GM15510 (cell line): ENCODE measurements around the gene NCK2.

Source experiments
- POLR2A ChIP-seq: IDR thresholded peaks from 3 replicates; pipeline ENCODE4 v1.6.1; 2011; ENCODE audit warnings: borderline replicate concordance; ENCODE audit not compliant: insufficient read length; ENCODE audit errors: extremely low read depth

NCK2 gene

DNA sequence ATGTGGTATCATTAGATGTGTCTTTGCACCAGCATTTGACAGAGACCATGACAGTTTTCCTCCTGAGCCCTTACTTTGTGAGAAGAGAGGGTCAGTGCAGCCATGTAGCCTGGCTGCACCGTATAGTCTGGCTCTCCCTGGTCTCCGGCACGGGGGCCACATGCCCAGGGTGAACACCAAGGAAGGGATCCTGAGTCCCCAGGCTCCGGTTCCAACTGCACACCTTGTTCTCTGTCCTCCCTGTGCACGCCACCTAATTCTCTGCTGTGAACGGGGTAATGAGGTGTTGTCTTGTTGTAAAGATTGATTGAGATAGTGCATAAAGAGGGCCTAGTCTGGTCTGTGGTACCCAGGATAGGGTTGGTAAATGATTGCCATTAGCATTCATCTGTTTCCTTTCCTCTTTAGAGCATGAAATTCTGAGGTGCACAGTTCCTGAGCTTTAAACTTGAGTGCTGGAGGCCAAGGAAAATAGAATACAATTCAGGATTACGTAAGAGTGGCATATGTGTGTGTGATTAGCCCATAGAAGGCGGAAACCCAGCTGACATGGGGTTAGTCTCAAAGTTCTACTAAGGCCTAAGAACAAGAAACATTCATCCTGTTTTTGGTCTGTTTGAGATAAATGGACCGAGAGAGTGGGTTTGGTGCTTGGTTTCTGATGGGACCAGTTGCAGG lies 55.5 kb downstream of the NCK2 start:
- no peak for TF ChIP-seq POLR2A

DNA sequence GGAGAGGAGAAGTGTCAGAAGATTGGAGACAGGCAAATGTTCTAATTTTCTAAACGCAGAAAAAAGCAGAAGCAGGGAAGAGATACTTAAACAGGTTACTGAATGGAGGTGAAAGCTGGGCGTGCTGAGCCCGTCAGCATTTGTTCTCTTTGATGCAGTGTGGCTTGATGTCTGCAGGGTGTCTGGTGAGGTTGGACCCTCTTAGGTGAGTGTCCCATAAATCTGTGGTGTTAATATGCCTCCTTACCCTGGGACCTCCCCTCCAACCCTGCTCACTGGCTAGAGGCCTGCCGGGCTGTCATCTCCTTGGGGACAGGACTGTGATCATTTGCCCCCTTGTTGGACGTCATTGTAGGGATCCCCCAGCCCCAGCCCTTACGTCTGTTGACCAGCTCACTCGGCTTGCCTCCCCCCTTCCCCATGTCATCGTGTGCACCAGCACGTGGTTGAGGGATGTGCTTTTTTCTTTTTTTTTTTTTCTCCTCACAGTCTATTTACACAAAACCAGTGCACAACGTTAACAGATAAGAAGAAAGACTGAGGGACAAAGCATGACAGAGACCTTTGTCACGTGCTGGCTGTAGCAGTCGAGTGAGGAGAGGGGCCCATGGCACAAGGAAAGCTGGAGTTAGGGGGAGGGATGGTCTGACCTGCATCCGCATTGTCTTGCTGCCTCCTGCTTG lies 56.4 kb downstream of the NCK2 start:
- TF ChIP-seq POLR2A = no peak

DNA sequence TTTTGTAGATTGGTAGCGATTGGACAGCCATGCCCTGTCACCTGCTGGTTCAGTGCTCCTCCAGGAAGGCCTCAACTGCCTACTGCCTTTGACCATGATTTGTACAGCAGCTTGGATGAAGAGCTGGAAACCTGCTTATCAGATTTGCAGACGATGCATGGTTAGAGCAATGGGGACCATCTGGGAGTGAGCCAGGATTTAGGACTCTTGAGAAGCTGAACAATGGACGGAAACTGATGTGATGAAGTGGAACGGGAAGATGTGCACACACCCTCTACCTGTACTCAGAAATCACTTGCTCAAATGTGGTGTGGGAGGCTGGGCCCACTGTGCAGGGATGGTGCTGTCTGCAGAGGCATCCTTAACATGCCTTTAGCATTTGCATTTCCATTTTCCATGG lies 57.2 kb downstream of the NCK2 start:
- no peak for TF ChIP-seq POLR2A

DNA sequence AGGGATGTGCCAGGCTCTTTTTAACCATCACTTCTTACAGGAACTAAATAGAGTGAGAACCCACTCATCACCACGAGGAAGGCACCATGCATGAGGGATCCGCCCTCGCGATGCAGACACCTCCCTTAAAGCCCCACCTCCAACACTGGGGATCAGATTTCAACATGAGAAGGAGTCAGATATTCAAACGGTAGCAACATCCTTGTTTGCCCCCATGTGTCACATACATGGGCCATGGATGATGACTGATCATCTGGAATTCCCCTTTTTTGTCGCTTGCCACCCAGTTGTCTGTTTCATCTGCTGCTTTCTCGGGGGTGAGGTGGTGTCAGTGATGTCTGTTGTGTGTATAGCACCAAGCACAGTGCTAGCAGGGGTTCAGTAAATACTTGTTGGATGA lies 57.9 kb downstream of the NCK2 start:
- peak; percentile 17 for TF ChIP-seq POLR2A

DNA sequence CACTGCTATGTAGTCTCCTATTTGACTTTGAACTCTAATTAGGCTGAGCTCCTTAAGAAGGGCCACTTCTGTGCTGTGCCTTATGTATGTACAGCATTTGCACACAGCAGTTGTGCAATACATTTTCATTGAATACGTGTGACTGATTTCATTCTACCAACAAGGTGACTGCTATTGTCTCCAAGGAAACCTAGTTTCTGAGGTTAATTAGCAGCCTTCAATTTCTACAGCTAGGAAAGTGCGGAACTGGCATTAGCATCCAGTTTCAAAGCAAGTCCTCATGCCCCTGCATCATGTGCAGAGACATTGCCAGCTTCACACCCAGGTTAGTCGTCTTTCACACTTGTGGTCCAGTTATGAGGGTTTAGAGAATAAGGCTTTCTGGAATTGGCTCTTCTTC lies 58.6 kb downstream of the NCK2 start:
- TF ChIP-seq POLR2A = no peak

DNA sequence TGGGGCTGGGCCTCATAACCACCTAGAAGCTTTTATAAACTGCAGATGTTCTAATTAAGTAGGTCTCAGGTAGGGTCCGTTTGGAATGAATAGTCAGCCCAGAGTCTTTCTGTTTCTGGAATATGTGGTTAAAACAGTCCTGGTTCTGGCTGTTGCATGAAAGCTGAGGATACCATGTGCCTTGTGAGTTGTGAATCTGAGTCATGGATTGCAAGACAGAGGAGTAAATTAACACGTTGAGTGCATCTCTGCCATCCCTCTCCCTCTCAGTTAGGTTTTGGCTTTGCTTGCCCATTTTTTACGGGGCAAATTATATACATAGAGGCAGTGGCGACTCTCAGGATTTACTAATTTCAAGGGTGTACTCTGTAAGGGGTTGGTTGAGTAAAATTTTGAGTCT lies 59.1 kb downstream of the NCK2 start:
- no peak for TF ChIP-seq POLR2A

DNA sequence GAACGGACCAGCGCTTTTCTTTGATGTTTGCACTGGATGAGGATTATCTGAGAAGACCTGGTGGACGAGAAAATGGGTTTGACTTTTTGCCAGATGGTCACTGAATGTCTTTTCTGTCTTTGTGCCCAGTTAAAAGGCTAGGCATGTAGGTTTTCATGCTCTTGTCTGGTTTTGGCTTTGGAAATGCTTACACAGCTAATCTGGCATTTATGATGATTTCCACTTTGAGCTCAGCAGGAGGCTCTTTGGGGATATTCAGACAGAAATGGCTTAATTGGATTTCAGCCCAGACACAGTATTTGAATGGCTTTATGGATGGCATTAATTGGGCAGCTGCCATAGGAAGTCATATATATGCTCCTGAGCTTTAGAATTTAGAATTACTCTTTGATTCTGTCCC lies 59.6 kb downstream of the NCK2 start:
- TF ChIP-seq POLR2A = no peak

DNA sequence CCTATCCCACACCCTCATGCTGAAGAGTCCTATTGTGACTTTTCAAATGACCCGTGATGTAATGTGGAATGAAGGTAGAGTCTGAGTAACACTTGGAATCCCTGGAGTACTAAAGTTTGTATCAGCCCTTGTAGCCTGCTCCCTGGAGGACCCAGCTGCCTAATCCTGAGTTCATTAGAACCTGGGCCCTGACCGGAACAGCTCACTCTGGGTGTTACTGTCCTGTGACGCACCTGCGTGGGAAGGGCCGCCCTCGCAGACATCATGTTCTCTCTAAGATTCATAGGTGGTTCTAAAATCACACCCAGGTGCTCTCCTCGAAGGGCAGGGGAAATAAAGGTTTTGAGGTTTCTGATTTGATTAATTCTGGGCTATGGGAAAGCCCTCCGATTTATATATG lies 62.3 kb downstream of the NCK2 start:
- TF ChIP-seq POLR2A = no peak

DNA sequence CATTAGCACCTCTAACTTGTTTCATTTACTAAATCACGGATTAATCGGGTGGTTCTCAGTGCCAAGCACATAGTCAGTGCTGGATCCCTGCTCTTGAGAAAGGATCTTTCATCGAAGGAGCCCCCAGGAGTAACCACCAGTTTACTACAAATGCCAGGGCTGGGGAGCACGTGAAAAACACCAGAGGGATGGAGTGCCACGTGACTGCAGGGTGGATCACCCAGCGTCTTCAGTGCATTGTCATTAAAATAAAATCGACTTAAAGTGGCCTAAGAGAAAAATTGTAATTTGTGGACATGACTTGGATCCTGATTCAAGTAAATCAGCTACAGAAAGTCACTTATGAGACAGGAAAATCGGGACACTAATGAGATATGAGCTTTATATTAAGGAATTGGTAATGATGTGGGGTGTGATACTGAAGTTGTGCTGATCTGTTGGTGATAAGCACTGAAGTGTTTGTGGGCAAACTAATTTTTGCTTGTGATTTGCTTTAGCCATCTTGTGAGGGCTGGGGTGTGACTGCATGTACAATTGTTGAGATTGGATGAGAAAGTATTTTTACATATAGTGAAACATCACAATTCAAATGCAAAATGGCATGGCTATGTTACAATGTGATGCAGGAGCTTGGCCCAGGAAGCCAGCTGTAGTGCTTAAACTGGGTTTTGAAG lies 63.8 kb downstream of the NCK2 start:
- no peak for TF ChIP-seq POLR2A

DNA sequence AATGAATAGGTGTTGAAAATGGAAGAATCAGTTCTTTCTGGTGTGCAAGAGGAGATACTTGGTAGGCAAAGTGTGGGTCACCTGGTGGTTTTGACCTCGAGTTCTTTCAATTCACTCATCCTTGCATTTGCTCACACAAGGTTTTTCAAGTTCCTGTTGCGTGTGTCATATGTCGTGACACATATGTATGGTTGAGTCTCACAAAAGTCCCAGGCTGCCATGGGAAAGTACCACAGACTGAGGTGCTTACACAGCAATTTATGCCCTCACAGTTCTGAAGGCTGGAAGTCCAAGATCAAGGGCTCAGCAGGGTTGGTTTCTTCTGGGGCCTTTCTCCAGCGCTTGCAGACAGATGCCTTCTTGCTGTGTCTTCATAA lies 64.4 kb downstream of the NCK2 start:
- TF ChIP-seq POLR2A = no peak

DNA sequence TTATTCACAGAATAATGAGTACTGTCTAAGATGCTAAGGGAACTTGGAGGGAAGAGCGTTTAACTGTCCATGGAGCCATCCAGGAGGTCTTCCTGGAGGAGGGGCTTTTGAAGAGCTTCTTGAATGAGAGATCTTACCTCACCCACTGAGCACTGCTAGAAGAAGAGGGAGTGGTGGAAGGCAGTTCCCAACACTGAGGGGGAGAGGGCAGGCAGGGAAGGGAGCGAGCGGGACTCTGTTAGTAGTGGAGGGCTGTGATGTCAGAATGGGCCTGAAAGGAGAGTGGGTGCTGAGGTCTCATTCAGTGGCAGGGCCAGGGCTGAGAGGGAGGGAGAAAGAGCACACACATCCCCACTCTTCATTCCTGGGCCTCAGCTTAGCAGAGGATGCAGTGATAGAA lies 65.0 kb downstream of the NCK2 start:
- TF ChIP-seq POLR2A = no peak

DNA sequence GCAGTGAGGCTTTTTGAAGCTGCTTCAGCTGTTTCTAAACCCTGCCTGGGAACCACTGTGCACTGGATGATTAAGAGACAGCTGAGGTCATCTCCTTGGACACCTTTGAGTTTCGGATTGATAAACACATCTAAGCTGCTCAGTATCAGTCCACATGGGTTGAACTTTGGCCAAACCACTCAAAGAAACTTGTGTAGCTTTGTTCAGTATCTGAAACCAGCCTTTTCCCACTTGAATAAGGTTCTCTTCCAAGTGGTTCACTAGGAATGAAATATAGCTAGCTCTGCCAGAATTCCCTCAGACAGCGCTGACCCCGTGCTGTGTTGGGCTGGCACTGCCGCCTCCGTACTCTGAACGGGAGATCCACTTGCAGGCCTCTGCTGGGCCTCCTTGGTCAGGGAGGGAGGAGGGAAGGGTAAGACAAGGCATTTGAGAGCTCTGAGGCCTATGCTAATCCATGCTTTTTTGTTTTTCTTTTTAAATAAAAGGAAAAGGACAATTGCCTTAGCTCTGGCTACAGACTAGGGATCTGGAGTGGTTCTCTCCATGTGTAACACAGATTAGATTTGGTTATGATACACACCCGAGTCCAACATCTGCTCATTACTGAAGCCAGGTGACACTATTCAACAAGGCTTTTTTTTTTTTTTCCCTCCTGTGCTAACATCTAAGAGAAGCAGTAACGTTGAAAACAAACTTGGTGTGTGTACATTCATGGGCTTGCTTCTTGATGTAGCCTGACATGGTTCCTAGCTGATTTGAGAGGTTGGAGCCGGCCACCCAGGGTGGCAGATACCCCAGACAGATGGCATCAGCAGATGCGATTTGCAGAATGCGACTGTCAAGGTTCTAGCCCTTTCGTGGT lies 67.7 kb downstream of the NCK2 start:
- TF ChIP-seq POLR2A = no peak

DNA sequence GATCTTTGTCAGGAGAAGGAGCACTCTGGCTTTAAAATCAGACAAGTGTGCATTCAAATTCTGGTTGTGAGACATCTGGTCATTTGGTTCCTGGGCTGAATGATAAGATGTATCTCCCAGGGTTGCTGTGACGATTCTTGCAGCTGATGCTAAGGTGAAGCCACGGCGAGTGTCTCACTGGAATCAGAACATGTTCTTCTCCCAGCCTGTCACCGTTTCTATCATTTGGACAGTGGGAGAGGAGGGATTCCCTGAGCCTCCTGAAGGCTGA lies 68.3 kb downstream of the NCK2 start:
- TF ChIP-seq POLR2A = no peak

DNA sequence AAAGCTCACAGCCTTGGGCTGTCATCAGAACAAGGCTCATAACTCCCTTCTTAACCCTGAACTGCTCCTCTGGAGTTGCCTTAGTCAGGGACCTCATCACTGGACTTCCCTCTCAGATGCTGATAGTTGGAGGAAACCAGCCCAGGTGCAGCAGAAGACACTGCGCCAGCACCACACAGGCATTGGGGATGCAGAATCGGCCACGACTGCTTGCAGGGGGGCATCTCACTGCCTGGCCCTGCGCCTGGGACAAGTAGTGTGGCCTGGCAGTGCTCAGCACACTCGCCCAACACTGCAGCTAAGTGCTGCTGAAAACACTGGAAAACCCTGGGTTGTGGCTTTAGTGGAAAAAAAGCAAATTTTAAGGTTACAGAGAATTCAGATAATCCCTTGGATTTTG lies 68.7 kb downstream of the NCK2 start:
- no peak for TF ChIP-seq POLR2A

DNA sequence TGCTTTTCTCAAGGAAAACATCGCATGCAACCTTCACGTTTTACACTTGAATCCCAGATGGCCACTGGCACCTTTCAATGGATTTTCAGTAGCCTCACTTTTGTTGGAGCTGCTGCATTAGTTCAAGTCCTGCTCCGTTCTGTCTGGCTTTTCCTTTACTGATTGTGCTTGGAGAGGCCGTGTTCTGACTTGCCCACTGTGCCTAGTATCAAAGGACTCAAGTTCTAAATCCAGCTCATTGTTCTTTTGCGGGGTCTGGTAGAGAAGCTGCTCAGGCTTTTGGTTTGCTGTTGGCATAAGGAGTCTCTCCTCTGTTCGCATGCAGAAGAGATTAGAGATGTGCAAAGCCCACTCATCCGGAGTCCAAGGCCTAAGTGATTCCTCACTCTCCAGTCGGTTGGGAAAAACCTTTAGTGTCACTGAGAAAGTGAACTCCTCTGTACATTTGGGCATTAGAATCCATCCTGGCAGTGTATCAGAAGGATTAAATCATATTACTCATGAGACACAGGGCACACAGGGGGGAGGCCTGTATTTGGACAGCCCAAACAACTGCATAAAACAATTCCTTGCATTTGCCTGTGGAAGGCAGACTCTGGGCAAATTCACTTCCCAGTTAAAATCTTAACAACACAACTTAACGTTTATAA lies 69.7 kb downstream of the NCK2 start:
- TF ChIP-seq POLR2A = no peak
